Pons (tissue), 1 donor: ENCODE data around the gene UBE2J1.
A peak's percentile ranks its signal among the peaks of the same experiment; 100 is the strongest.
"Not testable (repeated sequence)": the region's sequence is repeated elsewhere in the genome, so short reads cannot be mapped to it uniquely, and the experiment has no call there.

Source experiments
- DNase-seq: peaks from one replicate; pipeline ENCODE4 v3.0.0-alpha.2; 2016; ENCODE audit warnings: low spot score

The UBE2J1 gene

GRCh38 chr6:89352278-89353117, at the start of gene UBE2J1:
UBE2J1 (minus strand) TSS chr6:89352722; CDS start chr6:89352569, 153 bp downstream.
- peak; percentile 83 for DNase-seq

- peak; percentile 41 for DNase-seq
These were observed 48.4 kb upstream of the UBE2J1 start for GRCh38 chr6:89400912-89401399.

- no peak for DNase-seq
These were observed 47.5 kb upstream of the UBE2J1 start for GRCh38 chr6:89400050-89400449.

GRCh38 chr6:89398762-89399525, 46.4 kb upstream of the UBE2J1 start:
- DNase-seq, result no peak

- DNase-seq, result not testable (repeated sequence)
These were observed 45.4 kb upstream of the UBE2J1 start for GRCh38 chr6:89397884-89398283.

GRCh38 chr6:89393659-89394058, 41.1 kb upstream of the UBE2J1 start:
- DNase-seq, result no peak

GRCh38 chr6:89392823-89393222, 40.3 kb upstream of the UBE2J1 start:
- DNase-seq, result no peak

GRCh38 chr6:89388846-89389245, 36.3 kb upstream of the UBE2J1 start:
- DNase-seq, result no peak

GRCh38 chr6:89387516-89388201, 35.1 kb upstream of the UBE2J1 start:
- DNase-seq, result no peak

GRCh38 chr6:89386917-89387491, 34.5 kb upstream of the UBE2J1 start:
- peak; percentile 61 for DNase-seq

GRCh38 chr6:89385846-89386245, 33.3 kb upstream of the UBE2J1 start:
- DNase-seq, result no peak

- DNase-seq, result no peak
These were observed 32.7 kb upstream of the UBE2J1 start for GRCh38 chr6:89385156-89385667.

GRCh38 chr6:89381031-89381430, 28.5 kb upstream of the UBE2J1 start:
- no peak for DNase-seq

GRCh38 chr6:89379281-89379680, 26.8 kb upstream of the UBE2J1 start:
- DNase-seq, result no peak

- no peak for DNase-seq
These were observed 26.1 kb upstream of the UBE2J1 start for GRCh38 chr6:89378628-89379027.

- DNase-seq, result no peak
These were observed 23.1 kb upstream of the UBE2J1 start for GRCh38 chr6:89375427-89376267.

- DNase-seq, result no peak
These were observed 20.0 kb upstream of the UBE2J1 start for GRCh38 chr6:89372506-89372901.

GRCh38 chr6:89371849-89372505, 19.5 kb upstream of the UBE2J1 start:
- peak; percentile 92 for DNase-seq

- DNase-seq, result peak; percentile 46
These were observed 16.5 kb upstream of the UBE2J1 start for GRCh38 chr6:89368999-89369398.

GRCh38 chr6:89368107-89368506, 15.6 kb upstream of the UBE2J1 start:
- DNase-seq, result peak; percentile 66
